ENCODE data around the gene PRKN.

PRKN gene

GRCh38 chr6:161434350-161434749 lies 1293.2 kb downstream of the PRKN start:
- Histone ChIP-seq H3K4me1 (ENCODE audit: control insufficient read depth, insufficient read depth, low read depth, low read length) (peaks cover 8% of the 10 kb centered on the region), H2BK5ac (ENCODE audit: low read depth, low read length, poor library complexity, severe bottlenecking) (peak overlapping the region; percentile 84), H3K4me2 (ENCODE audit: low read length, poor library complexity, severe bottlenecking) (no peak overlapping the region), H3K4ac (ENCODE audit: low read depth in 1 of 2, low read length in 2 of 2) (no peak overlapping the region), H3K23ac (ENCODE audit: low read length in 2 of 2) (no peak overlapping the region), H3K27me3 (ENCODE audit: control insufficient read depth in 1 of 2, insufficient read depth in 1 of 2, low read length in 2 of 2) (no peaks in the 10 kb centered on the region), H4K91ac (ENCODE audit: low read length) (no peak overlapping the region), H3K79me1 (replicated peaks; ENCODE audit: low read length, poor library complexity, severe bottlenecking) (no peaks in the 10 kb centered on the region), H3K4me3 (ENCODE audit: insufficient read depth in 1 of 2, low read depth in 1 of 2, low read length in 2 of 2) (peak overlapping the region in 1 of 2 experiments; percentile 67), H3K14ac (ENCODE audit: low read length in 2 of 2) (no peak overlapping the region), H3K9me3 (ENCODE audit: control insufficient read depth, low read length) (no peaks in the 10 kb centered on the region), H2BK15ac (ENCODE audit: low read depth, poor library complexity, severe bottlenecking) (no peak overlapping the region), H3K18ac (ENCODE audit: low read depth in 1 of 2, low read length in 2 of 2) (no peak overlapping the region), H2AFZ (ENCODE audit: low read depth, low read length) (no peak overlapping the region), H3K36me3 (ENCODE audit: control insufficient read depth in 1 of 2, insufficient read depth in 2 of 2, low read depth in 1 of 2, low read length in 2 of 2) (no peaks in the 10 kb centered on the region), H2AK5ac (ENCODE audit: low read length, severe bottlenecking) (peak overlapping the region; percentile 33), H4K8ac (ENCODE audit: low read length) (no peak overlapping the region), H2BK12ac (ENCODE audit: low read length in 2 of 2) (peak overlapping the region in 1 of 2 experiments; percentile 31), H3K27ac (ENCODE audit: low read length, poor library complexity, severe bottlenecking) (peak overlapping the region; percentile 93), H3K9ac (ENCODE audit: low read length) (peak overlapping the region; percentile 80), H2BK120ac (ENCODE audit: low read depth, low read length) (no peak overlapping the region)
- 95% methylated on average over 8 of the region's 9 CpGs for WGBS
- no peak for DNase-seq

GRCh38 chr6:161432546-161432945 lies 1295.0 kb downstream of the PRKN start:
- Histone ChIP-seq H4K8ac (ENCODE audit: low read length) (no peak overlapping the region), H3K14ac (ENCODE audit: low read length in 2 of 2) (no peak overlapping the region), H3K23ac (ENCODE audit: low read length in 2 of 2) (no peak overlapping the region), H2AK5ac (ENCODE audit: low read length, severe bottlenecking) (no peak overlapping the region), H3K18ac (ENCODE audit: low read depth in 1 of 2, low read length in 2 of 2) (no peak overlapping the region), H2AFZ (ENCODE audit: low read depth, low read length) (no peak overlapping the region), H3K27ac (ENCODE audit: low read length, poor library complexity, severe bottlenecking) (no peak overlapping the region), H3K4ac (ENCODE audit: low read depth in 1 of 2, low read length in 2 of 2) (no peak overlapping the region), H3K4me1 (ENCODE audit: control insufficient read depth, insufficient read depth, low read depth, low read length) (peaks cover 8% of the 10 kb centered on the region), H3K79me1 (replicated peaks; ENCODE audit: low read length, poor library complexity, severe bottlenecking) (no peaks in the 10 kb centered on the region), H2BK5ac (ENCODE audit: low read depth, low read length, poor library complexity, severe bottlenecking) (no peak overlapping the region), H2BK15ac (ENCODE audit: low read depth, poor library complexity, severe bottlenecking) (no peak overlapping the region), H3K4me3 (ENCODE audit: insufficient read depth in 1 of 2, low read depth in 1 of 2, low read length in 2 of 2) (no peak overlapping the region), H3K4me2 (ENCODE audit: low read length, poor library complexity, severe bottlenecking) (no peak overlapping the region), H3K9me3 (ENCODE audit: control insufficient read depth, low read length) (no peaks in the 10 kb centered on the region), H3K27me3 (ENCODE audit: control insufficient read depth in 1 of 2, insufficient read depth in 1 of 2, low read length in 2 of 2) (no peaks in the 10 kb centered on the region), H3K36me3 (ENCODE audit: control insufficient read depth in 1 of 2, insufficient read depth in 2 of 2, low read depth in 1 of 2, low read length in 2 of 2) (no peaks in the 10 kb centered on the region), H3K9ac (ENCODE audit: low read length) (no peak overlapping the region), H4K91ac (ENCODE audit: low read length) (no peak overlapping the region), H2BK120ac (ENCODE audit: low read depth, low read length) (no peak overlapping the region), H2BK12ac (ENCODE audit: low read length in 2 of 2) (no peak overlapping the region)
- DNase-seq = no peak
- no CpG with 5 or more reads among the region's 3 CpGs for WGBS

- Histone ChIP-seq H3K79me1 (replicated peaks; ENCODE audit: low read length, poor library complexity, severe bottlenecking) (no peaks in the 10 kb centered on the region), H2BK12ac (ENCODE audit: low read length in 2 of 2) (no peak overlapping the region), H3K36me3 (ENCODE audit: control insufficient read depth in 1 of 2, insufficient read depth in 2 of 2, low read depth in 1 of 2, low read length in 2 of 2) (no peaks in the 10 kb centered on the region), H3K27ac (ENCODE audit: low read length, poor library complexity, severe bottlenecking) (no peak overlapping the region), H2BK120ac (ENCODE audit: low read depth, low read length) (no peak overlapping the region), H3K9me3 (ENCODE audit: control insufficient read depth, low read length) (no peaks in the 10 kb centered on the region), H2AFZ (ENCODE audit: low read depth, low read length) (no peak overlapping the region), H3K23ac (ENCODE audit: low read length in 2 of 2) (no peak overlapping the region), H3K4ac (ENCODE audit: low read depth in 1 of 2, low read length in 2 of 2) (no peak overlapping the region), H3K27me3 (ENCODE audit: control insufficient read depth in 1 of 2, insufficient read depth in 1 of 2, low read length in 2 of 2) (no peaks in the 10 kb centered on the region), H3K4me3 (ENCODE audit: insufficient read depth in 1 of 2, low read depth in 1 of 2, low read length in 2 of 2) (no peak overlapping the region), H4K91ac (ENCODE audit: low read length) (no peak overlapping the region), H3K18ac (ENCODE audit: low read depth in 1 of 2, low read length in 2 of 2) (no peak overlapping the region), H3K4me1 (ENCODE audit: control insufficient read depth, insufficient read depth, low read depth, low read length) (peaks cover 4% of the 10 kb centered on the region), H3K14ac (ENCODE audit: low read length in 2 of 2) (no peak overlapping the region), H3K9ac (ENCODE audit: low read length) (no peak overlapping the region), H3K4me2 (ENCODE audit: low read length, poor library complexity, severe bottlenecking) (no peak overlapping the region), H4K8ac (ENCODE audit: low read length) (no peak overlapping the region), H2BK15ac (ENCODE audit: low read depth, poor library complexity, severe bottlenecking) (no peak overlapping the region), H2AK5ac (ENCODE audit: low read length, severe bottlenecking) (no peak overlapping the region), H2BK5ac (ENCODE audit: low read depth, low read length, poor library complexity, severe bottlenecking) (no peak overlapping the region)
- WGBS = 97% methylated on average over 3 of the region's 3 CpGs
- DNase-seq = no peak
These were observed 1297.6 kb downstream of the PRKN start for GRCh38 chr6:161429921-161430490.

GRCh38 chr6:161424421-161424820 lies 1303.1 kb downstream of the PRKN start:
- Histone ChIP-seq H3K14ac (ENCODE audit: low read length in 2 of 2) (no peak overlapping the region), H3K4ac (ENCODE audit: low read depth in 1 of 2, low read length in 2 of 2) (no peak overlapping the region), H2BK5ac (ENCODE audit: low read depth, low read length, poor library complexity, severe bottlenecking) (no peak overlapping the region), H3K4me1 (ENCODE audit: control insufficient read depth, insufficient read depth, low read depth, low read length) (peaks cover 2% of the 10 kb centered on the region), H3K9me3 (ENCODE audit: control insufficient read depth, low read length) (no peaks in the 10 kb centered on the region), H2BK120ac (ENCODE audit: low read depth, low read length) (no peak overlapping the region), H3K4me2 (ENCODE audit: low read length, poor library complexity, severe bottlenecking) (no peak overlapping the region), H3K23ac (ENCODE audit: low read length in 2 of 2) (no peak overlapping the region), H3K4me3 (ENCODE audit: insufficient read depth in 1 of 2, low read depth in 1 of 2, low read length in 2 of 2) (no peak overlapping the region), H3K27me3 (ENCODE audit: control insufficient read depth in 1 of 2, insufficient read depth in 1 of 2, low read length in 2 of 2) (no peaks in the 10 kb centered on the region), H2BK12ac (ENCODE audit: low read length in 2 of 2) (no peak overlapping the region), H3K36me3 (ENCODE audit: control insufficient read depth in 1 of 2, insufficient read depth in 2 of 2, low read depth in 1 of 2, low read length in 2 of 2) (no peaks in the 10 kb centered on the region), H3K18ac (ENCODE audit: low read depth in 1 of 2, low read length in 2 of 2) (no peak overlapping the region), H2AK5ac (ENCODE audit: low read length, severe bottlenecking) (no peak overlapping the region), H3K79me1 (replicated peaks; ENCODE audit: low read length, poor library complexity, severe bottlenecking) (no peaks in the 10 kb centered on the region), H2BK15ac (ENCODE audit: low read depth, poor library complexity, severe bottlenecking) (no peak overlapping the region), H3K9ac (ENCODE audit: low read length) (no peak overlapping the region), H4K91ac (ENCODE audit: low read length) (no peak overlapping the region), H3K27ac (ENCODE audit: low read length, poor library complexity, severe bottlenecking) (no peak overlapping the region), H4K8ac (ENCODE audit: low read length) (no peak overlapping the region), H2AFZ (ENCODE audit: low read depth, low read length) (no peak overlapping the region)
- DNase-seq = no peak
